ENCODE results near the gene DEPDC1B. TPM values are rescaled to one million over a fixed set of nuclear protein-coding genes. Genes with fewer than 3 reads are reported as not detected.

Gene DEPDC1B
- total RNA-seq, 4 donors from 2014 or later: 10.5 to 13.2 (median 11.2) TPM

- Histone ChIP-seq H3K27ac (peak overlapping the region in 3 of 4 donors; percentile 54 to 89 (median 88)), H3K4me3 (no peak overlapping the region), H3K27me3 (no peaks in the 10 kb centered on the region), H3K4me1 (peaks cover 0 to 26% (median 5%) of the 10 kb centered on the region in 4 donors), H3K36me3 (no peaks in the 10 kb centered on the region), H3K9me3 (no peaks in the 10 kb centered on the region)
- peak in 2 of 3 donors; percentile 69 to 80 for DNase-seq
- TF ChIP-seq CTCF (IDR thresholded peaks at IDR 0.05) (no peak), POLR2A (IDR thresholded peaks at IDR 0.05) (no peak)
These were observed 27.2 kb downstream of the DEPDC1B start for GRCh38 chr5:60672693-60673264.

GRCh38 chr5:60671899-60672692, 27.9 kb downstream of the DEPDC1B start:
- DNase-seq: no peak
- TF ChIP-seq POLR2A (IDR thresholded peaks at IDR 0.05): no peak
- no peak for TF ChIP-seq CTCF (IDR thresholded peaks at IDR 0.05)
- Histone ChIP-seq H3K27me3 (no peaks in the 10 kb centered on the region), H3K36me3 (no peaks in the 10 kb centered on the region), H3K4me1 (peaks cover 0 to 26% (median 5%) of the 10 kb centered on the region in 4 donors), H3K4me3 (no peak overlapping the region), H3K9me3 (no peaks in the 10 kb centered on the region), H3K27ac (peak overlapping the region in 3 of 4 donors; percentile 13 to 89 (median 88))

- H3K4me1 ChIP-seq: peaks cover 0 to 26% (median 5%) of the 10 kb centered on the region in 4 donors
- no peaks in the 10 kb centered on the region for H3K9me3 ChIP-seq
- DNase-seq: no peak
- H3K27ac ChIP-seq: peak overlapping the region in 3 of 4 donors; percentile 36 to 89 (median 88)
- H3K4me3 ChIP-seq: no peak overlapping the region
- H3K27me3 ChIP-seq: no peaks in the 10 kb centered on the region
- TF ChIP-seq POLR2A (IDR thresholded peaks at IDR 0.05): no peak
- no peak for TF ChIP-seq CTCF (IDR thresholded peaks at IDR 0.05)
- H3K36me3 ChIP-seq: no peaks in the 10 kb centered on the region
These were observed 29.2 kb downstream of the DEPDC1B start for GRCh38 chr5:60670749-60671148.

- Histone ChIP-seq H3K4me3 (no peak overlapping the region), H3K27ac (no peak overlapping the region), H3K27me3 (no peaks in the 10 kb centered on the region), H3K9me3 (no peaks in the 10 kb centered on the region), H3K36me3 (no peaks in the 10 kb centered on the region), H3K4me1 (peaks cover 0 to 13% (median 1%) of the 10 kb centered on the region in 4 donors)
- peak; percentile 23 to 68 (median 56) for TF ChIP-seq CTCF (IDR thresholded peaks at IDR 0.05)
- TF ChIP-seq POLR2A (IDR thresholded peaks at IDR 0.05): no peak
- no peak for DNase-seq
These were observed 31.2 kb downstream of the DEPDC1B start for GRCh38 chr5:60668686-60669304.

DNA sequence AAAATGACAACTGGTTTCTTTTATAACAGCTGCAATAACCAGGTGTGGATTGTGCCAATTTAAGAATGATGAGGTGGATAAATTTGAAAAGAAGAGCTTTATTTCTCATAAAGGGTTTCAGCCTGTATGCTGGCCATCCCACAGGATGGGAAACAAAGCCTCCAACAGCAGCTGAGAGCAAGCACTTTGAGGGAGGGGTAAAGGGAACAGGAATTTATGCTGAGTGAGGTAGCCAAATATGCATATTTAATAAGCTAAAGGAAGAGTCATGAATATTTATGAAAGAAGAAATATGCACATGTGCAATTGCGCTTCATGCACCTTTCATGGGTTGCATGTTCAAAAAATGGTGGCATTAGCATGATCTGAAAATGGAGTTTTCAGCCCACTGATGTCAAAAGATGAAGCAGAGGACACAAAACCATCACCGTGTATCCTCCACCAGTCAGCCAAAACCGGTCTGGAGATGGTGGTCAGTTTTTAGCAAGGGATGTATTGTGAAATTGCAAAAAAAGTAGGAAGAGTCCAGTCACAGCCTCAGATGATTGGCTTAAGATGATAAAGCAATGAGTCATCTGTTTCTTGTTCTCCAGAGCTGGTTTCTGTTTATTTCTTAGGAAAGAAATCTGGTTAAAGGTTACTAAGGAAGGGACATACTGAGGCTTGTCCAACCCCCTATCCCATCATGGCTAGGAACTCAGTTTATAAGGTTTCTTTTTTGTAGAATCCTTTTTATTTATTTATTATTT, 47.9 kb downstream of the DEPDC1B start:
- Histone ChIP-seq H3K36me3 (no peaks in the 10 kb centered on the region), H3K9me3 (no peaks in the 10 kb centered on the region), H3K27me3 (no peaks in the 10 kb centered on the region), H3K4me1 (no peaks in the 10 kb centered on the region), H3K27ac (no peak overlapping the region), H3K4me3 (no peak overlapping the region)
- no peak for DNase-seq
- no peak for TF ChIP-seq CTCF (IDR thresholded peaks at IDR 0.05)
- TF ChIP-seq POLR2A (IDR thresholded peaks at IDR 0.05): no peak

Data from Peyer's patch (tissue), 4 donors.